NCI-H2196 (cell line): ENCODE results near the gene DGKH.
"Not testable (repeated sequence)": the region's sequence is repeated elsewhere in the genome, so short reads cannot be mapped to it uniquely, and the experiment has no call there.

Experiments used
- DNase-seq: peaks from one replicate; lab custom pipeline; 2025; ENCODE audit not compliant: unreplicated experiment; lab: John Stamatoyannopoulos, UW

The DGKH gene

DNA sequence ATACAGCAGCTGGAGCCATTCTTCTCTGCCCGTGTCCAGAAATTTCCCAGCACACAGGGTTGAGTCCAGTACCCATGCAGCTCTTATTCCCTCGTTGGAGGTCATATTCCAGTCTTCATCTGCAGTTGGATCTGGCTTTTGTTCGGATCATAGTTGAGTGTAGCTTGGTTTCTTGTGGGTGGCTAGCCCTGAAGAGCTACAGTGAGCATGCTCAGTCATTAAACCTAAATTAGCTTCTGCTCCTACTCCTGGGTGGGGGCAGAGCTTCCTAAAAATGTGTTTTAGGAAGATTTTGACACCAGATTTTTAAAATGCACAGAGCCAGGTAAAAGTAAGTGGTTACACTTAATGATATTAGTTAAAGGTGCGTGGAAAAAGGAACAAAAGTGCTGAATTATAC is 64.4 kb downstream of the DGKH start:
- no peak for DNase-seq

DNA sequence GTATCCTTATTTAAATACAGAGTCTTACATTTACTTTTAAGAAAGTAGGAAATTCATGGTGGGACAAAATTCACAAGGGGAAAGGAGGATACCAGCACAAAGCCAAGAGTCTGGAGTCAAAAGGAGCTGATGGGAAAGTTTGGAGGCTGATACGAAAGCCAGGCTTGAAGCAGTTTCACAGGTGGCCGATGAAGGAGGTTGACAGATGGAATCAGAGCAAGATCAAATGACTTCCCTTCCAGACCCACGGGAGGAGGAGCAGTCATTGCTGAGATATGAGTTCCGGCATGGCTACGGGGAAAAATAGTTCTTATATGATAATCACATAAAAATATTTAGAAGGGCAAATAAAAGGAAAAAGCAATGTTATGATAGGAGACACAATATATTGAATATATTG is 65.0 kb downstream of the DGKH start:
- DNase-seq = no peak

GRCh38 chr13:42114278-42114677 is 65.8 kb downstream of the DGKH start:
- DNase-seq = no peak

DNA sequence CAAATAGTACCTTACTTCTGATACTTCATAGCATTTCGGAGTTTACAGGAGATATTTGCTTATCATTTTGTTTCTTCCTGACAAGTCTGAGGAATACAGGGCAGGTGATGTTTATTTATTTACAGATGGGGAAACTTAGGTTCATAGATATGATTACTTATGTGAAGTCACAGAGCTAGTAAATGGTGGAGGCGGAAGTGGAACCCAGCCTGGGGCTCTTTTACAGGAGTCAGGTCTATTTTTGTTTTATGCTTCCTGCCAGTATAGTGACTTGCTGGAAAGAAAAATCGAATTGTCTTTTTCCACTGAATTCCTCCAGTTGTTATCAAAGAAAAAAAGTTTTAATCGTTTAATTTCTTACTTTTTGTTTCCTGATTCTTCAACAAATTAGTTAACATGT is 66.5 kb downstream of the DGKH start:
- no peak for DNase-seq

- DNase-seq = no peak
These were observed 67.8 kb downstream of the DGKH start for GRCh38 chr13:42116225-42116624.

- DNase-seq = no peak
These were observed 70.6 kb downstream of the DGKH start for GRCh38 chr13:42119041-42119440.

- no peak for DNase-seq
These were observed 71.4 kb downstream of the DGKH start for GRCh38 chr13:42119875-42120274.

- no peak for DNase-seq
These were observed 75.2 kb downstream of the DGKH start for GRCh38 chr13:42123600-42123999.

DNA sequence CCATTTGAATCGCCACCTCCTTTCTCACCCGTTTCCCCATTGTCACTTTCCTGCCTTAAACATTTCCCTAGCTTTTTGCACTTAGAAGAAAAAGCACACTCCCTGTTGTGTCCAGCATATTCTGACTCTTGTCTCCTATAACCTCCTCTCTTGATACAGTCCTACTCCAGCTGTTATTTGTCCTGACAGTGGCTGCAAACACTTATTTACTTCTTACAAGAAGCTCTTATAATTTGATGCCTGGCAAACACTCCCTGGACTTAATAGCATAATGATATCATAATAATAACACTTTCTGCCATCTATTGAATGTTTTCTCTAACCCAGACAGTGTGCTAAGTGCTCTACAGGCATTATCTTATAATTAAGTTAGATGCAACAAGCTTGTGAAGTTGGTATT is 76.6 kb downstream of the DGKH start:
- no peak for DNase-seq

DNA sequence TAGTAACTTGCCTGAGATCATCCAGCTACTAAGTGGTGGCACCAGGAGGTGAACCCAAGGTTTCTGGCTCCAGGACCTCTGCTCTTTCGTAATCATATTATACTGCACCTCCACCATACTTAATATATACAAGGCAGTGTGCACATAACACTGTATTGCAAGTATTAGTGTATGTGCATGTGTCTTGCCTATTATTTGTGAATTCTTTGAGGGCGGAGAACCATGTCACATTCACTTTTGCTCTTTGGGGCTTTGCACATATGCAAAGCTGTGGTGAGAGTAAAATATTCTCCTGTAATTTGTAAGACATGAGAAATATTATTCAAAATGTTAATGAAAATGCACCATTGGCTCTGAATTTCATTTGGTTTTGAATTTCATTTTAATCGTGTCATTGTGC is 78.6 kb downstream of the DGKH start:
- no peak for DNase-seq

- DNase-seq = no peak
These were observed 80.6 kb downstream of the DGKH start for GRCh38 chr13:42129033-42129432.

DNA sequence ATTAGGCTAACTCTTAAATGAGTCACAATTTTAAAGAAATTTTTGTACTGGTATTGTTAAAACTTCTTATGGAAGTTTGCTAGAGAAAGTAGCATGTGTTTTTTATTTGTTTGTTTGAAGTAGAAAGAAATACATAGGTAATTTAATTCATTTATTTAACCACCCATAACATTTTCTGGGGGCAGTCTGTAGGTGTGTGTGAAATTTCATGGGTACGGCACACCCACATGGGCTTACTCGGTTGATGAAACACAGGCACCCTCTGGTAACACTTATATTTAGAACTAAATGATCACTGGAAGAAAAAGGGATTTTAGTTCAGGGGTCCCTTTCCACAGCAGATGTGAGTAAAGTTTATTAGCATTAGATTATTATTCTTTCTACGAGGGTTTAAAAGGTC is 88.1 kb downstream of the DGKH start:
- no peak for DNase-seq

DNA sequence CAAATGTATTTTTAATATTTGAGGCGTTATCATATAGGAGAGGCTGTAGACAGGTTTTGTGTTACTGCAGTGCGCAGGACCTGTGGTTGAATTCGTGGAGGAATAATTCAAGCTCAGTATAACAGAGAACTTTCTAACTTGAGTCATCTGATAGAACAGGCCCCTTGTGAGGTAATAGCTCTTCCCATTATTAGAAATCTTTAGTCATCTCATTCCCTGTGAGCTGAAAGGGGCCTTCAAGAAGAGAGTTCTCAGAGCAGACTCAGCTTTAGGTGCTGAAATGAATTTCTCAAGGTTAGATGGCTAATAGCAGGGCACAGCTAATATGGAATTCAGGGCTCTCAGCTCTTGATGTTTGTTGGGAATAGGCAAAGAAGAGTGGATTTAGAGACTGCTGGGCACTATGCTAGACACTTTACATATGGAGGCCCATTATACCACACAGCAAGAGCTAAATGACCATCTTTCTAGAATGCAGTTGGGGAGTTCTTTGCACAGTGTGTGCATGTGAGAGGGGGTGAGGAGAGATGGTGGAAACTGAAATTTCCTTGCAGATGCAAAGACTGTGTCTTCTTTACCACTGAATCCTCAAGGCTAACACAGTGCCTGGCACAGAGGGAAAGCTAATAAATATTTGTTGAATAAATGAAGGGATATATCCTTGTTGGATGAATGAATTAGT is 89.5 kb downstream of the DGKH start:
- no peak for DNase-seq

- DNase-seq = no peak
These were observed 92.0 kb downstream of the DGKH start for GRCh38 chr13:42140494-42140893.

- not testable (repeated sequence) for DNase-seq
These were observed 92.6 kb downstream of the DGKH start for GRCh38 chr13:42141052-42141451.

GRCh38 chr13:42146359-42146758 is 97.9 kb downstream of the DGKH start:
- no peak for DNase-seq

- DNase-seq = no peak
These were observed 100.1 kb downstream of the DGKH start for GRCh38 chr13:42148538-42148937.

DNA sequence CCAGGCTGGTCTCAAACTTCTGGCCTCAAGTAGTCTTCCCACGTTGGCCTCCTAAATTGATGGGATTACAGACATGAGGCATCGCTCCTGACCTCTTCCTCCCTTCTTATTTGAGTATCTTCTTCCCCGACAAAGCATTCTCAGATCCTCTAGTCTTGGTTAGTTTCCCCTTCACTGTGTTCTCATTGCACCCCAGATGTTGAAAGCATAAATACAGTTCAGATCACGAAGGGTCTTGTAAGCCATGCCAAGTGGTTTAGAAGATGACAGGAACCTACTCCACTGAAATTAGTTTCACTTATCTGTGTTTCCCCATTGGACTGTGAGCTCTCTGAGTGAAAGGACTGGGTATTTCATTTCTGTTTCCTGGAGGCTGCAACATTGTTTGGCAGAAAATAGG is 100.7 kb downstream of the DGKH start:
- DNase-seq = no peak

GRCh38 chr13:42151781-42152180 is 103.3 kb downstream of the DGKH start:
- DNase-seq = no peak

DNA sequence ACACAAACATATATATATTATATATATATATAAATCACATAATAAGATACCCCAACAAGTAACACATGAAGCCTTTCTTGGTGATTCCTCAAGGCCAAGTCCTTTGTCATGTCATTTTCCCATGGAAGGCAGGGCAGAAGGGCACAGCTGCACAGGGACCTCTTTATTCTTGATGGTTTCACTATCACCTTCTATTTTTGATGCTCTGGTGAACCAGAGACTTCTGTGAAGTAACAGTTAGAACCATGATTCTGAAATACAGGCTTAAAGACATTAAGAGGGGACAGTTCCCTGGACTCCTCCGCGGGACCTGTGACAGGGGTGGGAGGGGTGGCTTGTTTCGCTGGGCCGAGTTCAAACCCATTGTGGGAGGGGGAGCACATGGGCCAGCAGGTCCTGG is 104.0 kb downstream of the DGKH start:
- no peak for DNase-seq

DNA sequence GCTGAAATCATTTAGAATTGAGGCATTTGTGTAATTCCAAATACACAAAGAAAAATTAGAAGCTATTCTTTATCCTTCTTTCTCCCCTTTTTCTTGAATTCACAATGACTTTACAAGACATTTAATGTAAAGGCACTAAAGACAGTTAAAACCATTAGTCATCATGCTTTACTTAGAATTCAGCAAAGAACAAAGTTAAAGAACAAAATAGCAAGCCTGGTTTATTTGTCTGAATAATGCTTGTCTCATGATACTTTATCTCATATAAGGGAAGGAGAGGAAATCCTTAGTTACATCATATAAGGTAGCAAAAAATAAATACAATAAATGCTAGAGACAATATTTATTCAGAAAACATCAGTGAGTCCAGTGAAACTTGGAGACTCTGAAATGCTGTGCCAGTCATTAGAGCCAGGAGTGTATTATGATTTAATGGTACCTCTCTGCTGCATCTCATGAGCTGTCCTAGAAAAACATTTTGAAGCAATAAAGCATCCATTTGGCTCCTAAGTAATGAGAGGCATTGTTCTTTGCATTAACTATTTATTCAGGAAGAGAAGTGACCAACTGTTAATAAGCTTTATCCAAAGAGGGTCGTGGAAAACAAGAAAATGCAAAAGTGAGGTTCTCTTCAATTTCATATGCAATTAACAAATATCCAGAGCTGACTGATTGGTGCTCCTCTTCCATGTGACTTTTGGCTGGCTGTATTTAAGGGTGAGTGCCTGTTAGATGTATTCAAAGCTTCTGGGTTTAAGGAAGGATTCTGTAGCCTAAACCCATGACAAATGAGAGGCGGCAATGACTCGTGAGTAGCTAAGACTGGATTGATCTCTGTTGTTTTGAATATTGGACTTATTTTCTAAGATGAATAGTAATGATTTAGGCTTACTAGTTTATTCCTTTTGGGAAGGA is 105.0 kb downstream of the DGKH start:
- no peak for DNase-seq

- no peak for DNase-seq
These were observed 106.8 kb downstream of the DGKH start for GRCh38 chr13:42155251-42155650.
